Spleen (tissue), 7 donors: ENCODE measurements around the gene RBM46.

Experiments
- CTCF ChIP-seq, 11 experiments: fragments of 200-600 bp in 7 of 11; fragments of 450-650 bp in 4 of 11; sonication (generic) in 4 of 11; IDR thresholded peaks in 8 of 11; conservative IDR thresholded peaks in 3 of 11; 1 replicate in 7 of 11; 2 replicates in 4 of 11; pipeline versions ENCODE4 v1.4.0 to v1.8.0; 2016 to 2021; ENCODE audit warnings: antibody characterized with exemption in 11 of 11, inconsistent platforms in 4 of 11, mild to moderate bottlenecking in 1 of 11
- POLR2A ChIP-seq, 3 donors: fragments of 450-650 bp; IDR thresholded peaks; one replicate each; pipeline ENCODE4 v1.5.1; 2017; ENCODE audit warnings: antibody characterized with exemption in 3 of 3, mild to moderate bottlenecking in 1 of 3
- POLR2AphosphoS5 ChIP-seq, 3 donors: sonication (generic); formaldehyde crosslinking; IDR thresholded peaks; one replicate each; pipeline ENCODE4 v1.5.1; 2017; ENCODE audit warnings: antibody characterized with exemption in 3 of 3
- donor health status: DM: no; HTN: no; CAD: no; lungs with moderate emphysema.
- donor health status: DM: no; HTN: no; CAD: no.
- donor health status: DM: no; HTN: no; CAD: no.

GRCh38 chr4:154736770-154737169, 44.3 kb upstream of the RBM46 start:
- TF ChIP-seq CTCF (IDR thresholded peaks at IDR 0.05 in 8 of 11, conservative IDR thresholded peaks at IDR 0.05 in 3 of 11) (no peak), POLR2A (IDR thresholded peaks at IDR 0.05) (no peak), POLR2AphosphoS5 (IDR thresholded peaks at IDR 0.05) (no peak)
